ENCODE data around the gene MEG3. TPM values are rescaled to one million over a fixed set of nuclear protein-coding genes. Genes with fewer than 3 reads are reported as not detected.

MEG3 gene
- total RNA-seq, 1 donor from 2014 or later, result 0.18 TPM

DNA sequence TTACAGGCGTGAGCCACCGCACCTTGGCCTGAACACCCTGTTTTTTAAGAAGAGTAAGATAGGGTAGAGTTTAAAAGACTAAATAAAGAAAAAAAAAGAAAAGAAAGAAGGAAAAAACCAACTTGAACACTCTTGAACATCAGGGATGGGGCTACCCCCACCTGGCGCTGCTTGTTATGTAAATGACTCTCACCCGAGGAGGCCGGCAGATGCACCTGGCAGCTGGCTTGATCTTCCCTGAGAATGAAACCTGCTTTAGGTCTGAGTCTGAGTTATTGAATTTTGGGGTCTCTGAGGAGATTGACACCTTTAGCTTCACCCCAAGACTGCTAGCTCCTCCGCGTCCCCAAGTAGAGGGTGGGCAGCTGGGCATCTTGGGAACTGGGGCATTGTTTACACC, 15.5 kb upstream of the MEG3 start:
- Mint-ChIP-seq H3K27ac (no peak overlapping the region), H3K9me3 (peaks cover 23% of the 10 kb centered on the region), H3K36me3 (peaks cover 6% of the 10 kb centered on the region), H3K4me1 (no peaks in the 10 kb centered on the region), H3K27me3 (ENCODE audit: low read depth) (peaks cover 5% of the 10 kb centered on the region), H3K4me3 (no peak overlapping the region)
- TF ChIP-seq, protein P1, sequence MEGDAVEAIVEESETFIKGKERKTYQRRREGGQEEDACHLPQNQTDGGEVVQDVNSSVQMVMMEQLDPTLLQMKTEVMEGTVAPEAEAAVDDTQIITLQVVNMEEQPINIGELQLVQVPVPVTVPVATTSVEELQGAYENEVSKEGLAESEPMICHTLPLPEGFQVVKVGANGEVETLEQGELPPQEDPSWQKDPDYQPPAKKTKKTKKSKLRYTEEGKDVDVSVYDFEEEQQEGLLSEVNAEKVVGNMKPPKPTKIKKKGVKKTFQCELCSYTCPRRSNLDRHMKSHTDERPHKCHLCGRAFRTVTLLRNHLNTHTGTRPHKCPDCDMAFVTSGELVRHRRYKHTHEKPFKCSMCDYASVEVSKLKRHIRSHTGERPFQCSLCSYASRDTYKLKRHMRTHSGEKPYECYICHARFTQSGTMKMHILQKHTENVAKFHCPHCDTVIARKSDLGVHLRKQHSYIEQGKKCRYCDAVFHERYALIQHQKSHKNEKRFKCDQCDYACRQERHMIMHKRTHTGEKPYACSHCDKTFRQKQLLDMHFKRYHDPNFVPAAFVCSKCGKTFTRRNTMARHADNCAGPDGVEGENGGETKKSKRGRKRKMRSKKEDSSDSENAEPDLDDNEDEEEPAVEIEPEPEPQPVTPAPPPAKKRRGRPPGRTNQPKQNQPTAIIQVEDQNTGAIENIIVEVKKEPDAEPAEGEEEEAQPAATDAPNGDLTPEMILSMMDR (IDR thresholded peaks at IDR 0.05; ENCODE audit: unreplicated experiment), result no peak
- no peak for DNase-seq (ENCODE audit: low spot score in 2 of 2, unreplicated experiment in 2 of 2)

DNA sequence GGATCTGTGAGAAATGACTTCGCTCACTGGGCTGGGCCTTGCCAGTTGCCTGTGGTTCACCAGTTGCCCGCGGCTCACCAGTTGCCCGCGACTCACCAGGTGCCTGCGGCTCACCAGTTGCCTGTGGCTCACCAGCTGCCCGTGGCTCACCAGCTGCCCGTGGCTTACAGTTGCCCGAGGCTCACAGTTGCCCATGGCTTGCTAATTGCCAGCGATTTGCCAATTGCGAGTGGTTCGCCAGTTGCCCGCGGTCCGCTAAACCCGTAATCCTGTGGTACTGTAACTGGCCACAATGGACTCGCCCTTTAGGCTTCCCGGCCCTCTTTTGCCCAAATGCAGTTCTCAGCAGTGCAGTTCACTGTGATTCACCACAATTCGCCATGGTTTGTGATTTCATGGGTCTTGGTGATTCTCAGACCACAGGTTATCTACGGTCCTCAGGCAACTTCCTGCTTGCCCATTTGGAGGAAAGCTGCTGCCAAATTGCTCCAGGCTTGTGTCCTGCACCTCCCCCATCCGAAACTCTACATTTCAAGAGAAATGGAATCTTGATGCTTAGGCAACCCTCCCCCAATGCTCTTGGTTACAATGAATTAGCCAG, 15.0 kb upstream of the MEG3 start:
- H3K36me3 Mint-ChIP-seq, result peaks cover 6% of the 10 kb centered on the region
- no peak overlapping the region for H3K27ac Mint-ChIP-seq
- H3K9me3 Mint-ChIP-seq, result peaks cover 23% of the 10 kb centered on the region
- no peaks in the 10 kb centered on the region for H3K4me1 Mint-ChIP-seq
- H3K27me3 Mint-ChIP-seq (ENCODE audit: low read depth), result peaks cover 5% of the 10 kb centered on the region
- TF ChIP-seq, protein P1 (IDR thresholded peaks at IDR 0.05; ENCODE audit: unreplicated experiment), result no peak
- no peak overlapping the region for H3K4me3 Mint-ChIP-seq
- no peak for DNase-seq (ENCODE audit: low spot score in 2 of 2, unreplicated experiment in 2 of 2)

DNA sequence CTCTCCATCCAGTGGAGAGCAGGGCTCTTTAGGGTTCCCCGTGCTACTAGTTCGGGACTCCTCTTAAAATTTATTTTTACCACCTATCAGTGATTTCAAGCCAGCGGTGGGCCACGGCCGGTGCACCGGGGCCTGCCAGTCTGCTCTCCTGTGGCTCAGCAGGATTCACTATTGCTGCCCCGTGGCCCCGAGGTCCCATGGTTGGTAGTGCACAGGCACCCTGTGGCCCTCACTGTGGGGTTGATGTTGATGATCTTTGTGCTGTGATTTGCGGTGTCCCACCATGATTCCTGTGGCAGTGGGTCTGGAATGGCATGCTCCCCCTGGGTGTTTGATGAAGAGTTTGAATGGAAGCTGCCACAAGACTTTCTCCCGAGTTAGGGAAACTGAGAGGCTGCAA, 12.6 kb upstream of the MEG3 start:
- Mint-ChIP-seq H3K4me1 (peaks cover 3% of the 10 kb centered on the region), H3K27me3 (ENCODE audit: low read depth) (peaks cover 5% of the 10 kb centered on the region), H3K36me3 (peaks cover 6% of the 10 kb centered on the region), H3K4me3 (no peak overlapping the region), H3K27ac (no peak overlapping the region), H3K9me3 (peaks cover 23% of the 10 kb centered on the region)
- TF ChIP-seq, protein P1 (IDR thresholded peaks at IDR 0.05; ENCODE audit: unreplicated experiment), result no peak
- DNase-seq (ENCODE audit: low spot score in 2 of 2, unreplicated experiment in 2 of 2), result no peak

DNA sequence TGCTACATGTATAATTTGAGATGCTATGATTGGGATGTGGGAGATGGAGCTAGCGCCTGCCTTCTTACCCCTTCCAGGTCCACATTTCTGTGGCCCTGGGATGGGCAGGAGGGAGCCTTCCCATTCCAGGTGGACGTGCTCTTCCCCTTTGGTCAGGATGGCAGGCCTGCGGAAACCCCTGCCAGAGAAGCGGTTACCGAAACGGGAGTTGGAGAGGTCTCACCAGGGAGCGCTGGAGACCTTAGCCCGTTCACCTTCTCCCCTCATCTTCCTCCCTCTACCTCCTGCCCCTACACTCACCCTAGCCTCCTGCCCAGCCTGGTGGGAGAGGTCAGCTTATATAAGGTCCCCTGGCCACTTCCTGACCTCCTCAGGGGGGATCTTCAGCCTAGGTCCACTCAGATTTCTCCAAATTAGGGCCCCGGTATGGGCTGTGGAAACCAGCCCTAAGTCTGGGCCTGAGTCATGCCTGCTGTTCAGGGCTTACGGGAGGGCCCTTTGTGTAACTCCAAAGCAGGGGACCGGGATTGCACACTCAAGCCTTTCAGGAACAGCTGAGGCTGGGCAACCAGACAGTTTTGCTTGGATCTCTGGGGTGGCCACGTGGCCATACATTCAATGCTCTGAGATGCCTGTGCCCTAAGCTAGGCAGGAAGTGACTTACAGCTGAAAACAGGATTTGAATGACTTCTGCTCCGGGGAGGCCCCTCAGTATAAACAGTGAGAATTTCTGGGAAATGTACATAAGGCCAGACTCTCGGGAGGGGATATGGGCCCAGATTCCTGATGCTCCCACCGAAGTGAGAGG, 10.2 kb upstream of the MEG3 start:
- H3K27ac Mint-ChIP-seq, result peak overlapping the region; percentile 45
- no peak overlapping the region for H3K4me3 Mint-ChIP-seq
- peaks cover 5% of the 10 kb centered on the region for H3K27me3 Mint-ChIP-seq (ENCODE audit: low read depth)
- no peaks in the 10 kb centered on the region for H3K36me3 Mint-ChIP-seq
- DNase-seq (ENCODE audit: low spot score in 2 of 2, unreplicated experiment in 2 of 2), result no peak
- H3K4me1 Mint-ChIP-seq, result peaks cover 16% of the 10 kb centered on the region
- TF ChIP-seq, protein P1 (IDR thresholded peaks at IDR 0.05; ENCODE audit: unreplicated experiment), result no peak
- H3K9me3 Mint-ChIP-seq, result peaks cover 10% of the 10 kb centered on the region

DNA sequence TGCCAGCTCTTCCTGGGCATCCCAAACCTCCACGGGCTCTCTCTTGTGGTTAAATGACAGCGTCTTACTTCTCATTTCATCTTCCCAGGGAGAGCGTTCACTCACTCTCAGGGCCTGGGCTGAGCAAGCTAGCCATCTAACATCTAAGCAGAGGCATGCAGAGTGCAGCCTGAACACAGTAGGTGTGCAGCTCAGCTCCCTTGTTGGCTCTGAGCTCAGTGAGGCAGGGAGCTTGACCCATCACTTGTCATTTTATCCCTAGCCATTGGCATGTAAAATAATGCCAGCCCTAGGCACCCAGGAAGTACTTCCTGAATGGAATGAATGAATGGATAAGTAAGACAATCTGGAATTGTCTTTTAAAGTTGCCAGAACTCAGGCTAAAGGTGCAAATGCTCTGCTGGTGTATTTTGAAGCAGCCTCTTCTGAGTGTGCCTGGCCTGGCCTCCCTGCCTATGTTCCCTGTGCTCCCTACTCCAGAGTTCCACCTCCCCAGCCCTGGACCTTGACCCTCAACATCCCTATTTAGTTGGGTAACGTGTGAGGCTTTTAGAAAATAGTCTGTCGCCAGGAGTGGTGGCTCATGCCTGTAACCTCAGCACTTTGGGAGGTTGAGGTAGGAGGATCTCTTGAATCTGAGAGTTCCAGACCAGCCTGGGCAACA, 9.5 kb upstream of the MEG3 start:
- TF ChIP-seq, protein P1 (IDR thresholded peaks at IDR 0.05; ENCODE audit: unreplicated experiment), result no peak
- Mint-ChIP-seq H3K4me3 (no peak overlapping the region), H3K27me3 (ENCODE audit: low read depth) (peaks cover 5% of the 10 kb centered on the region), H3K27ac (peak overlapping the region; percentile 45), H3K9me3 (peaks cover 9% of the 10 kb centered on the region), H3K36me3 (no peaks in the 10 kb centered on the region), H3K4me1 (peaks cover 20% of the 10 kb centered on the region)
- DNase-seq (ENCODE audit: low spot score in 2 of 2, unreplicated experiment in 2 of 2), result no peak
